Measurements from ENCODE around the gene SIGLEC10. TPM values are rescaled to one million over a fixed set of nuclear protein-coding genes. Genes with fewer than 3 reads are reported as not detected.

The SIGLEC10 gene
- polyA plus RNA-seq, 2 of the 4 experiments (the other 2 are of a cell fraction): not detected

- WGBS (ENCODE audit: missing lambda C conversion rate): 82% methylated on average over 4 of the region's 4 CpGs
- no peaks in the 10 kb centered on the region for H3K4me1 ChIP-seq
- TF ChIP-seq FOSL2 (IDR thresholded peaks at IDR 0.05): no peak
- no peak for TF ChIP-seq FOSL2 (CRISPR knock-in tag; IDR thresholded peaks at IDR 0.05)
- TF ChIP-seq MAX (IDR thresholded peaks at IDR 0.05): no peak
- no peak for TF ChIP-seq BHLHE40 (IDR thresholded peaks at IDR 0.05; ENCODE audit: low read depth, low read length)
- no peak for TF ChIP-seq TP53 (CRISPR knock-in tag; IDR thresholded peaks at IDR 0.05)
- no peak for TF ChIP-seq SREBF2 (IDR thresholded peaks at IDR 0.05)
- TF ChIP-seq CEBPB (IDR thresholded peaks at IDR 0.05): no peak
- no peak for TF ChIP-seq JUN (IDR thresholded peaks at IDR 0.05)
- TF ChIP-seq NPAS2 (CRISPR knock-in tag; IDR thresholded peaks at IDR 0.05; ENCODE audit: borderline replicate concordance): no peak
- no peak for TF ChIP-seq JUNB (IDR thresholded peaks at IDR 0.05)
- no peak for TF ChIP-seq USF2 (IDR thresholded peaks at IDR 0.05)
- TF ChIP-seq NR3C1 (IDR thresholded peaks at IDR 0.05): no peak
- no peak for TF ChIP-seq PBX3 (IDR thresholded peaks at IDR 0.05)
- no peak for TF ChIP-seq HDAC2 (IDR thresholded peaks at IDR 0.05)
- no peak for TF ChIP-seq MAZ (IDR thresholded peaks at IDR 0.05; ENCODE audit: borderline replicate concordance, low read depth, low read length)
- TF ChIP-seq ZC3H11A (IDR thresholded peaks at IDR 0.05): no peak
- no peak for TF ChIP-seq ZNF302 (CRISPR knock-in tag; IDR thresholded peaks at IDR 0.05)
- TF ChIP-seq, protein P1, sequence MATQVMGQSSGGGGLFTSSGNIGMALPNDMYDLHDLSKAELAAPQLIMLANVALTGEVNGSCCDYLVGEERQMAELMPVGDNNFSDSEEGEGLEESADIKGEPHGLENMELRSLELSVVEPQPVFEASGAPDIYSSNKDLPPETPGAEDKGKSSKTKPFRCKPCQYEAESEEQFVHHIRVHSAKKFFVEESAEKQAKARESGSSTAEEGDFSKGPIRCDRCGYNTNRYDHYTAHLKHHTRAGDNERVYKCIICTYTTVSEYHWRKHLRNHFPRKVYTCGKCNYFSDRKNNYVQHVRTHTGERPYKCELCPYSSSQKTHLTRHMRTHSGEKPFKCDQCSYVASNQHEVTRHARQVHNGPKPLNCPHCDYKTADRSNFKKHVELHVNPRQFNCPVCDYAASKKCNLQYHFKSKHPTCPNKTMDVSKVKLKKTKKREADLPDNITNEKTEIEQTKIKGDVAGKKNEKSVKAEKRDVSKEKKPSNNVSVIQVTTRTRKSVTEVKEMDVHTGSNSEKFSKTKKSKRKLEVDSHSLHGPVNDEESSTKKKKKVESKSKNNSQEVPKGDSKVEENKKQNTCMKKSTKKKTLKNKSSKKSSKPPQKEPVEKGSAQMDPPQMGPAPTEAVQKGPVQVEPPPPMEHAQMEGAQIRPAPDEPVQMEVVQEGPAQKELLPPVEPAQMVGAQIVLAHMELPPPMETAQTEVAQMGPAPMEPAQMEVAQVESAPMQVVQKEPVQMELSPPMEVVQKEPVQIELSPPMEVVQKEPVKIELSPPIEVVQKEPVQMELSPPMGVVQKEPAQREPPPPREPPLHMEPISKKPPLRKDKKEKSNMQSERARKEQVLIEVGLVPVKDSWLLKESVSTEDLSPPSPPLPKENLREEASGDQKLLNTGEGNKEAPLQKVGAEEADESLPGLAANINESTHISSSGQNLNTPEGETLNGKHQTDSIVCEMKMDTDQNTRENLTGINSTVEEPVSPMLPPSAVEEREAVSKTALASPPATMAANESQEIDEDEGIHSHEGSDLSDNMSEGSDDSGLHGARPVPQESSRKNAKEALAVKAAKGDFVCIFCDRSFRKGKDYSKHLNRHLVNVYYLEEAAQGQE (IDR thresholded peaks at IDR 0.05): no peak
- no peak for TF ChIP-seq RFX5 (IDR thresholded peaks at IDR 0.05)
- TF ChIP-seq MYC (IDR thresholded peaks at IDR 0.05; ENCODE audit: borderline replicate concordance, low read length): no peak
- TF ChIP-seq CBX8 (IDR thresholded peaks at IDR 0.05): no peak
- no peak overlapping the region for H3K27ac ChIP-seq
- peaks cover 9% of the 10 kb centered on the region; the same call in 1 of the 3 replicates for H3K9me3 ChIP-seq
- POLR2A ChIA-PET: no interaction called here
- CTCF ChIA-PET: interaction anchor here (1.0 to 2.2 kb wide), 4 partner anchors 9 to 60 kb away, joined by 4 to 7 read pairs (median 6); partner anchors contain the start of genes CLDND2 and NKG7
- no peak for DNase-seq (ENCODE audit: low read depth in 1 of 2, low spot score in 1 of 2)
- no peak for FAIRE-seq
- H3K4me3 ChIP-seq: no peak overlapping the region
- H3K4me2 ChIP-seq: no peak overlapping the region
- no peak for ATAC-seq
These were observed 35.4 kb downstream of the SIGLEC10 start for GRCh38 chr19:51382004-51382403.

DNA sequence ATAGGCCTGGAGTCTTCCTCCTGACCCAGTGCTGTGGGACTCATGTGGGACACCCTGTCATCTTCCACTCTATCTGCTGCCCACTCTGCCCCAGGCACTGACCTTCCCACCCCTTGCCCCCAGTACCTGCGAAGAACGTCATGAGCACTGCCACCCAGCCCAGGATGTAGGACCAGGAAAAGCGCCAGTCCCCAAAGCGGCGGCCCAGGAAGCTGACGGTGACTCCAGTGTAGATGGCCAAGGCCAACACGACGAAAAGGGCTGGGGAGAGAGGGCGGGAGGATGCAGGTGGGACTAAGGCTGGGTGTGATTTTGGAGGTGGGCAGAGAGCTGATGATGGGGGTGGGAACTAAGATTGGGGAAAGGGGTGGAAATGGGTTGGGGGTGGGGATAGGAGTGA, 37.1 kb downstream of the SIGLEC10 start:
- Histone ChIP-seq H3K27ac (no peak overlapping the region), H3K4me1 (no peaks in the 10 kb centered on the region), H3K4me2 (no peak overlapping the region), H3K9me3 (peaks cover 9% of the 10 kb centered on the region; the same call in 1 of the 3 replicates), H3K4me3 (no peak overlapping the region)
- FAIRE-seq: no peak
- no peak for TF ChIP-seq MAX (IDR thresholded peaks at IDR 0.05)
- TF ChIP-seq, protein P1 (IDR thresholded peaks at IDR 0.05): no peak
- TF ChIP-seq TP53 (CRISPR knock-in tag; IDR thresholded peaks at IDR 0.05): no peak
- no peak for TF ChIP-seq POLR2A (IDR thresholded peaks at IDR 0.05; ENCODE audit: low read length)
- TF ChIP-seq KDM5A (IDR thresholded peaks at IDR 0.05): no peak
- TF ChIP-seq ESRRA (IDR thresholded peaks at IDR 0.05; ENCODE audit: borderline replicate concordance, low read length): no peak
- no peak for TF ChIP-seq HOXB5 (CRISPR knock-in tag; IDR thresholded peaks at IDR 0.05)
- TF ChIP-seq NPAS2 (CRISPR knock-in tag; IDR thresholded peaks at IDR 0.05; ENCODE audit: borderline replicate concordance): no peak
- TF ChIP-seq HOXB13 (CRISPR knock-in tag; IDR thresholded peaks at IDR 0.05; ENCODE audit: low read depth): no peak
- TF ChIP-seq FOSB (CRISPR knock-in tag; IDR thresholded peaks at IDR 0.05): no peak
- TF ChIP-seq GATA3 (IDR thresholded peaks at IDR 0.05; ENCODE audit: borderline replicate concordance): no peak
- POLR2A ChIA-PET: no interaction called here
- no peak for DNase-seq (ENCODE audit: low read depth in 1 of 2, low spot score in 1 of 2)
- CTCF ChIA-PET: interaction anchor here (1.4 to 2.2 kb wide), 4 partner anchors 12 to 64 kb away, joined by 3 to 7 read pairs (median 6); partner anchors contain the start of gene CLDND2
- 90% methylated on average over 9 of the region's 9 CpGs for WGBS (ENCODE audit: missing lambda C conversion rate)
- ATAC-seq: 0 out of 6 replicates have a peak, but pooled peaks of 1 of the 2 experiments have one; percentile 44
